Brain microvascular endothelial cell (primary cell): Measurements from ENCODE around the gene MAML2.

Experiments
- DNase-seq: peaks from one replicate; pipeline ENCODE4 v3.0.0-alpha.2; 2020
- H3K27ac ChIP-seq: fragments of 250-450 bp; sonication (Bioruptor Pico); 2 replicates; pipeline ENCODE4 v1.5.1; 2020; ENCODE audit warnings: mild to moderate bottlenecking, moderate library complexity
- H3K27me3 ChIP-seq: fragments of 250-450 bp; sonication (Bioruptor Pico); replicated peaks from 2 replicates; pipeline ENCODE4 v1.5.1; 2020; ENCODE audit warnings: mild to moderate bottlenecking
- H3K36me3 ChIP-seq: fragments of 250-450 bp; sonication (Bioruptor Pico); replicated peaks from 2 replicates; pipeline ENCODE4 v1.5.1; 2020; ENCODE audit warnings: mild to moderate bottlenecking
- H3K4me3 ChIP-seq: 2 replicates; pipeline ENCODE4 v1.5.1; 2011; ENCODE audit warnings: low read depth, mild to moderate bottlenecking, control low read depth, low read length, moderate library complexity
- CTCF ChIP-seq: IDR thresholded peaks from 2 replicates; pipeline ENCODE4 v1.5.1; 2011; ENCODE audit warnings: low read depth, mild to moderate bottlenecking, moderate library complexity, low read length, control low read depth, inconsistent platforms; ENCODE audit errors: missing control alignments
- in situ Hi-C: cut with HindIII; loops from 2 replicates; pipeline ENCODE4 v1.10.0; 2017; ENCODE audit warnings: low sequenced_read_pairs, low pct_ligation_motif_present

MAML2 gene

GRCh38 chr11:96260067-96260511 lies 82.9 kb downstream of the MAML2 start:
- Histone ChIP-seq H3K27me3 (no peaks in the 10 kb centered on the region), H3K27ac (no peak overlapping the region), H3K36me3 (no peaks in the 10 kb centered on the region), H3K4me3 (no peak overlapping the region)
- no peak for TF ChIP-seq CTCF
- DNase-seq, result no peak
- in situ Hi-C loops, result no loop called here

- TF ChIP-seq CTCF, result no peak
- Histone ChIP-seq H3K4me3 (no peak overlapping the region), H3K36me3 (no peaks in the 10 kb centered on the region), H3K27me3 (no peaks in the 10 kb centered on the region), H3K27ac (peak overlapping the region; percentile 34)
- in situ Hi-C loops, result no loop called here
- DNase-seq, result peak; percentile 29
These were observed 83.7 kb downstream of the MAML2 start for GRCh38 chr11:96259134-96259830.

GRCh38 chr11:96257972-96258934 lies 84.7 kb downstream of the MAML2 start:
- no peak for TF ChIP-seq CTCF
- DNase-seq, result no peak

GRCh38 chr11:96257036-96257435 lies 86.0 kb downstream of the MAML2 start:
- Histone ChIP-seq H3K27ac (peak overlapping the region; percentile 40), H3K4me3 (no peak overlapping the region), H3K27me3 (no peaks in the 10 kb centered on the region), H3K36me3 (no peaks in the 10 kb centered on the region)
- no peak for TF ChIP-seq CTCF
- in situ Hi-C loops, result no loop called here
- DNase-seq, result no peak

More at GRCh38 chr11:96257972-96258934, 84.7 kb downstream of the MAML2 start:
- no peak overlapping the region for H3K4me3 ChIP-seq
- in situ Hi-C loops, result no loop called here
- peak overlapping the region; percentile 38 for H3K27ac ChIP-seq
- H3K27me3 ChIP-seq, result no peaks in the 10 kb centered on the region
- H3K36me3 ChIP-seq, result no peaks in the 10 kb centered on the region

- TF ChIP-seq CTCF, result no peak
- Histone ChIP-seq H3K27ac (peak overlapping the region; percentile 40), H3K36me3 (no peaks in the 10 kb centered on the region), H3K4me3 (no peak overlapping the region), H3K27me3 (no peaks in the 10 kb centered on the region)
- in situ Hi-C loops, result no loop called here
- DNase-seq, result peak; percentile 24
These were observed 86.6 kb downstream of the MAML2 start for GRCh38 chr11:96256215-96257011.
